Right lobe of liver (tissue), 6 donors: Measurements from ENCODE around the gene ALDH1L1. TPM values are rescaled to one million over a fixed set of nuclear protein-coding genes. Genes with fewer than 3 reads are reported as not detected.

Experiments used
- ATAC-seq, 4 donors: fragments of 200-7000 bp; cut with Tn5 transposase; one replicate each; pipeline ENCODE4 v1.9.1; 2020; ENCODE audit warnings: mild to moderate bottlenecking in 4 of 4, moderate library complexity in 4 of 4
- DNase-seq, 3 donors: peaks; one replicate each; pipeline ENCODE4 v3.0.0-alpha.2; 2020
- H3K27ac ChIP-seq, 3 donors: fragments of 200-600 bp; one replicate each; pipeline ENCODE4 v1.8.0; 2022
- H3K27me3 ChIP-seq, 2 donors: fragments of 200-600 bp; one replicate each; pipeline ENCODE4 v1.8.0; 2022
- H3K36me3 ChIP-seq, 4 donors: fragments of 200-600 bp; sonication (generic) in 1 of 4; one replicate each; pipeline versions ENCODE4 v1.5.1 to v1.8.0; 2017 to 2022; ENCODE audit warnings: control low read depth in 1 of 4
- H3K4me1 ChIP-seq, 4 donors: fragments of 200-600 bp; sonication (generic) in 1 of 4; one replicate each; pipeline versions ENCODE4 v1.5.1 to v1.8.0; 2017 to 2022; ENCODE audit warnings: control low read depth in 1 of 4
- H3K4me3 ChIP-seq, 3 donors: fragments of 200-600 bp; one replicate each; pipeline ENCODE4 v1.8.0; 2022
- H3K9me3 ChIP-seq, 4 donors: fragments of 200-600 bp; sonication (generic) in 1 of 4; one replicate each; pipeline versions ENCODE4 v1.5.1 to v1.8.0; 2017 to 2022; ENCODE audit warnings: control low read depth in 1 of 4
- POLR2A ChIP-seq: fragments of 450-650 bp; IDR thresholded peaks from one replicate; pipeline ENCODE4 v1.6.1; 2017; ENCODE audit warnings: antibody characterized with exemption, mild to moderate bottlenecking
- WGBS: methylation state at CpG from one replicate; pipeline ENCODE4 v1.1.6; 2018; ENCODE audit warnings: low coverage, low lambda C conversion rate; ENCODE audit not compliant: insufficient coverage; ENCODE audit errors: missing lambda C conversion rate; 5-methylcytosine and 5-hydroxymethylcytosine counted together
- intact Hi-C, 2 donors: fragments of 100-400 bp; cut with DNase I; formaldehyde crosslinking; loops; one replicate each; pipeline versions ENCODE4 v1.11.2 to v1.14.1; 2022
- total RNA-seq, 6 experiments: library from RNA; depleted of rRNA in 2 of 6; stranded (reverse); fragments of >200 nt in 2 of 6; fragmentation: NEBNext Ultra II Directional in 3 of 6; extraction: Animal tissue kit (Norgen Biotek cat#: 25700) in 3 of 6; gene quantifications; one replicate each; pipeline versions ENCODE4 v1.1.0 to v1.2.4, GENCODE V29; 2016 to 2023
- TF ChIP-seq, protein P1 (sequence below), 4 donors: fragments of 200-600 bp in 3 of 4; fragments of 450-650 bp in 1 of 4; IDR thresholded peaks; one replicate each; pipeline versions ENCODE4 v1.5.1 to v1.8.0; 2016 to 2022; ENCODE audit warnings: antibody characterized with exemption in 4 of 4, mild to moderate bottlenecking in 2 of 4
- donor health status: DM: no; HTN: yes; CAD: no.
- donor health status: DM: no; HTN: no; CAD: no.
- donor health status: DM: no; HTN: no; CAD: no.
- donor health status: DM: no; HTN: yes; CAD: no.
- donor health status: DM: no; HTN: yes; CAD: no.

Gene ALDH1L1
- total RNA-seq, 6 experiments from 2014 or later: 94.9 to 962 (median 353) TPM

DNA sequence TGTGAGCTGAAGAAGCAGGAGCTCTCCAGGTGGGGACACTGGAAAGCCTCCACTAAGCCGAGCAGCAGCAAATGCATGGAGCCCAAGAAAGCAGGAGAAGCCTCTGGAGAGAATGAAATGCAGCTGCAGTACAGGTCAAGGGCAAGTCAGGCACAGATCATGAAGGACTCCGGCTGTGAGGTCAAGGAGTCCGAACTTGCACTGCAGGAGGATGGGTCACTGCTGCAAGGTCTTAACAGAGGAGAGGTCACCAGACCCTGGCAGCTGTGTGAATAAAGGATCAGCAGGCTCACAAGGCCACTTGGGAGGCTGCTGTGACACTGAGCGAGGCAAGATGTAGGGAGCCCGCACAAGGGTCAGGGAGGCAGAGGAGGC lies 71.7 kb downstream of the ALDH1L1 start:
- TF ChIP-seq, protein P1, sequence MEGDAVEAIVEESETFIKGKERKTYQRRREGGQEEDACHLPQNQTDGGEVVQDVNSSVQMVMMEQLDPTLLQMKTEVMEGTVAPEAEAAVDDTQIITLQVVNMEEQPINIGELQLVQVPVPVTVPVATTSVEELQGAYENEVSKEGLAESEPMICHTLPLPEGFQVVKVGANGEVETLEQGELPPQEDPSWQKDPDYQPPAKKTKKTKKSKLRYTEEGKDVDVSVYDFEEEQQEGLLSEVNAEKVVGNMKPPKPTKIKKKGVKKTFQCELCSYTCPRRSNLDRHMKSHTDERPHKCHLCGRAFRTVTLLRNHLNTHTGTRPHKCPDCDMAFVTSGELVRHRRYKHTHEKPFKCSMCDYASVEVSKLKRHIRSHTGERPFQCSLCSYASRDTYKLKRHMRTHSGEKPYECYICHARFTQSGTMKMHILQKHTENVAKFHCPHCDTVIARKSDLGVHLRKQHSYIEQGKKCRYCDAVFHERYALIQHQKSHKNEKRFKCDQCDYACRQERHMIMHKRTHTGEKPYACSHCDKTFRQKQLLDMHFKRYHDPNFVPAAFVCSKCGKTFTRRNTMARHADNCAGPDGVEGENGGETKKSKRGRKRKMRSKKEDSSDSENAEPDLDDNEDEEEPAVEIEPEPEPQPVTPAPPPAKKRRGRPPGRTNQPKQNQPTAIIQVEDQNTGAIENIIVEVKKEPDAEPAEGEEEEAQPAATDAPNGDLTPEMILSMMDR (IDR thresholded peaks at IDR 0.05): no peak
- TF ChIP-seq POLR2A: no peak
- Histone ChIP-seq H3K4me1 (no peaks in the 10 kb centered on the region), H3K27me3 (no peaks in the 10 kb centered on the region), H3K36me3 (peaks cover 0 to 100% (median 47%) of the 10 kb centered on the region in 4 donors), H3K4me3 (no peak overlapping the region), H3K27ac (no peak overlapping the region), H3K9me3 (no peaks in the 10 kb centered on the region)
- intact Hi-C loops: no loop called here
- peak in 1 of 3 donors; percentile 31 for DNase-seq
- no peak for ATAC-seq
- WGBS: 83% methylated on average over 2 of the region's 5 CpGs

DNA sequence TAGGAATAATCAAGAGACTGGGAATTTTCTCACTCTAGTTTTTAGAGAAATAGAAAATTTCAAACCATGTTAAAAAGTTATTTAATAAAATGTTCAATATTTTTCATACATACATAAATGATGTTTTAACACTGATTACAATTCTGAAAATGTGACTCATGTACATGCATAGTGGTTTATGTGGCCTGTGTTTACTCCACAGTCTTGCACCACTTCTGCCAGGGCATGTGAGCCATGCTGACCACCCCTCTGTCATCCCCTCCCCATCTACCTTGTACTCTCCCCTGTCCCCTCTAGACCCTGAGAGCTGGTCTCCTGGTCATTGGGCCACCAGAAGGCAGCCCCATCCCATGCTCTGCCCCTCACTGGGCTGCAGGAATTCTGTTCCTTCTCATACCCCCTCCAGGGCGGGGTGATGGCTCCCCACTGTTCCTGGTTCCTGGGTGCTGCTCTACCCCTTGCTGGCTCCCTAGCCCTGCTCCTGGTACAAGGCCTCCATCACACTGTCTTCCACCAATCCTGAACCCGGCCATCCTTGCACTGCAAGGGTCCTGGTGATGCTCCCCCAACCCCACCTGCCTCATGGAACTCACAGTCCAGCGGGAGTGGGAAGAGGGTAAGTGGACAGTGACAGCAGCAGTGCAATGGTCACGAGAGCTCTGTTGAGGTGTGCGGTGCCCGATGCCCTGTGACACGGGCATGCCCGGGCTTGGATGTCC lies 72.3 kb downstream of the ALDH1L1 start:
- ATAC-seq (no peak), DNase-seq (peak in 2 of 3 donors; percentile 35 to 36)
- H3K9me3 ChIP-seq: no peaks in the 10 kb centered on the region
- H3K27ac ChIP-seq: no peak overlapping the region
- WGBS: 95% methylated on average over 4 of the region's 8 CpGs
- no peaks in the 10 kb centered on the region for H3K4me1 ChIP-seq
- TF ChIP-seq, protein P1 (IDR thresholded peaks at IDR 0.05): no peak
- TF ChIP-seq POLR2A: no peak
- H3K4me3 ChIP-seq: no peak overlapping the region
- intact Hi-C loops: no loop called here
- no peaks in the 10 kb centered on the region for H3K27me3 ChIP-seq
- H3K36me3 ChIP-seq: peaks cover 0 to 100% (median 47%) of the 10 kb centered on the region in 4 donors

DNA sequence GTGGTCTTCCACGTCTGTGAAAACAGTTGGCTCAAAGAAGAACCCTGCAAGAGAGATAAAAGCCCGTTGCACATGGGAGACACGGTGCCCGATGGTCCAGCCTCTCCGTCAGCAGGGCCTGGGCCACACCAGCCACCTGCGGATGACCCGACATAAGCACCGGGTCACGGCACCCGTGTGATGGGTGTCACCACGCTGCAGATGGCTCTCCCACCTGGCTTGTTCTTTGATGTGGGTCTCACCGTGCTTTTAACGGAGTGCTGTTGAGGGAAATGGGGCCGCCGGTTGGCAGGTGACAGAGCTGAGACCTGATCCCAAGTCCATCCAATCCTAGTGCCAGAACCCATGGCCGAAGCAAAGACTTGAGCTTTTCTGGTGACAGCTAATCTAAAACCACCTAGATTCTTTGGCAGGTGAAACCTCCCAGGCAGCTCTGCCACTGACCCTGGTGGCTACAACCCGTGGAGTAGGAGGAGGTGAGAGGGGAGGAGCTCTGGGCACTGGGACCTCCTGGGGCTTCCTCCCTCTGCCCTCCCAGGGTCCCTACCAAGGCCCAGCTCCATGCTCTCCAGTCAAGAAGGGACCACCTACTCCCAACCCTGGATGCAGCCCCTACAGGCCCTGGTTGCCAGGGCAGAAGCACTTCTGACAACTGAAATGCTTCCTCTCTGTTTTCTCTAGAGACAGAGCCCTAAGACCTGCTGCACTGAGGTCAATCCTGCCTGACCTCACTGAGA lies 73.0 kb downstream of the ALDH1L1 start:
- Histone ChIP-seq H3K27ac (no peak overlapping the region), H3K27me3 (no peaks in the 10 kb centered on the region), H3K4me1 (no peaks in the 10 kb centered on the region), H3K36me3 (peaks cover 0 to 100% (median 47%) of the 10 kb centered on the region in 4 donors), H3K9me3 (no peaks in the 10 kb centered on the region), H3K4me3 (no peak overlapping the region)
- ATAC-seq: no peak
- TF ChIP-seq, protein P1 (IDR thresholded peaks at IDR 0.05): no peak
- no peak for TF ChIP-seq POLR2A
- intact Hi-C loops: no loop called here
- 80% methylated on average over 1 of the region's 17 CpGs for WGBS
- peak in 1 of 3 donors; percentile 36 for DNase-seq

DNA sequence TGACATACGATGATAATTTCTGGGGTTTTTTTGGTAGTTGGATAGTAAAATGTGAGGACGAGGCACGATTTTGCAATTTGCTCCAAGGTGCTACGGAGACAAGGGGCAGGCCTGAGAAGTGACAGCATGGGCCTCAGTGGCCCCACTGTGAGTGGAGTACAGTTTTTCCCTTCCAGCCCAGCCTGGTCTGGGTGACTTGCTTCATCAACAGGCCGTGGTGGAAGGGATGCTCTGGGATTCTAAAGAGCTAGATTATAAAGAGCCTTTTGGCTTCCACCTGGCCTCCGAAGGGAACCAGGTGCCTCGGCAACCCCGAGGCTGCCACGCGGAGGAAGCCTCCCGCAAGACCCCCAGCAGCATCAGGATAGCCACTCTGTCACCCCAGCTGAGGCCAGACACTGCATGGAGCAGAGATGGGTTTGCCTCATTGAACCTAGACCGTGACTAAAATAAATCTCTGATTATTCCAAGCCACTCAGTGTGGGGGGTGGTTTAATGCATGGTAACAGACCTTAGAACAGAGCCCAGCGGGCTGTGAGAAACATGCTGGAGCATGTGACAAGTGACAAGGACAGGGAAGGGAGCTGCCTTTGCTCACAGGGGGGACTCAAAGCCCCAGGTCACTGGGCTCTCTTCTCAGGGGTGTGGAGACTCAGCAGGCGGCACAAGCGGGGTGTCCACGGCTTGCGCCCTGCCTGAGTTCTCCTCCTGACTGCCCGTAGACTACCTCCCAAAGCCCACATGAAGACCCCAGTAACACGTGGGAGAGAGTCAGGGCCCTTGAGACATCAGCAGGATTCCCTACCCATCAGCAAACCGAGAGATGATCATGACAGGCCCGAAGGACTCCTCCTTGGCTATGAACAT lies 73.8 kb downstream of the ALDH1L1 start:
- TF ChIP-seq, protein P1 (IDR thresholded peaks at IDR 0.05): no peak
- no peak for TF ChIP-seq POLR2A
- peaks cover 0 to 100% (median 44%) of the 10 kb centered on the region in 4 donors for H3K36me3 ChIP-seq
- no peaks in the 10 kb centered on the region for H3K4me1 ChIP-seq
- DNase-seq (peak in 1 of 3 donors; percentile 38), ATAC-seq (no peak)
- intact Hi-C loops: no loop called here
- H3K4me3 ChIP-seq: no peak overlapping the region
- WGBS: 91% methylated on average over 4 of the region's 21 CpGs
- no peak overlapping the region for H3K27ac ChIP-seq
- no peaks in the 10 kb centered on the region for H3K27me3 ChIP-seq
- H3K9me3 ChIP-seq: no peaks in the 10 kb centered on the region
